SK-N-SH (cell line): Measurements from ENCODE around the gene TXNRD1. TPM values are rescaled to one million over a fixed set of nuclear protein-coding genes. Genes with fewer than 3 reads are reported as not detected.

ENCODE experiments used
- CTCF ChIA-PET: fragments of 300-600, 350-600 bp; formaldehyde crosslinking; extraction: SDS; loops from one replicate; lab custom pipeline; 2021; lab: Yijun Ruan, JAX
- POLR2A ChIA-PET: fragments of 350-600 bp; sonication (Branson Sonifier 250); formaldehyde crosslinking; extraction: SDS; loops from one replicate; lab custom pipeline; 2020; ENCODE audit warnings: antibody characterized with exemption, inconsistent platforms; lab: Yijun Ruan, JAX
- DNase-seq: peaks from one replicate; pipeline ENCODE4 v3.0.0; 2012
- H2AFZ ChIP-seq: fragments of 200-600 bp; sonication (generic); 2 replicates; pipeline ENCODE4 v1.8.1; 2016; ENCODE audit warnings: antibody characterized with exemption, mild to moderate bottlenecking, low read depth
- H3F3A ChIP-seq: fragments of 200-600 bp; sonication (generic); replicated peaks from 2 replicates; pipeline ENCODE3; 2016; ENCODE audit warnings: antibody characterized with exemption, mild to moderate bottlenecking; ENCODE audit not compliant: insufficient read depth
- H3K27ac ChIP-seq, 2 experiments: fragments of 200-500 bp in 1 of 2; fragments of 200-600 bp in 1 of 2; sonication (Bioruptor generic) in 1 of 2; sonication (generic), shearing (Covaris generic) in 1 of 2; 2 replicates each; pipeline versions ENCODE4 v1.5.1 to v1.6.1; 2014 to 2016; ENCODE audit warnings: low read depth in 2 of 2, inconsistent platforms in 1 of 2, low read length in 1 of 2, mild to moderate bottlenecking in 1 of 2, mixed read lengths in 1 of 2
- H3K27me3 ChIP-seq: fragments of 200-600 bp; sonication (generic), shearing (Covaris generic); 2 replicates; pipeline ENCODE4 v1.6.1; 2016; ENCODE audit warnings: mixed run types; ENCODE audit not compliant: insufficient read depth
- H3K36me3 ChIP-seq, 2 experiments: fragments of 200-500 bp in 1 of 2; fragments of 200-600 bp in 1 of 2; sonication (Bioruptor generic) in 1 of 2; sonication (generic) in 1 of 2; replicated peaks in 1 of 2; 2 replicates each; pipeline versions ENCODE3 to v1.5.1; 2014 to 2016; ENCODE audit warnings: low read length in 1 of 2, mild to moderate bottlenecking in 1 of 2; ENCODE audit not compliant: insufficient read depth in 2 of 2, control insufficient read depth in 1 of 2
- H3K4me1 ChIP-seq, 2 experiments: fragments of 200-500 bp in 1 of 2; fragments of 200-600 bp in 1 of 2; sonication (Bioruptor generic) in 1 of 2; sonication (generic), shearing (Covaris generic) in 1 of 2; 2 replicates each; pipeline versions ENCODE4 v1.5.1 to v1.6.1; 2014 to 2016; ENCODE audit warnings: low read depth in 1 of 2, low read length in 1 of 2, mixed run types in 1 of 2; ENCODE audit not compliant: insufficient read depth in 2 of 2, control insufficient read depth in 1 of 2
- H3K4me2 ChIP-seq: fragments of 200-600 bp; sonication (generic), shearing (Covaris generic); 2 replicates; pipeline ENCODE4 v1.6.1; 2017; ENCODE audit warnings: mixed run types
- H3K4me3 ChIP-seq, 2 experiments: fragments of 200-500 bp in 1 of 2; fragments of 200-600 bp in 1 of 2; sonication (Bioruptor generic) in 1 of 2; sonication (generic), shearing (Covaris generic) in 1 of 2; 2 replicates each; pipeline versions ENCODE4 v1.5.1 to v1.8.1; 2014 to 2016; ENCODE audit warnings: low read depth in 2 of 2, inconsistent platforms in 1 of 2, low read length in 1 of 2, mild to moderate bottlenecking in 1 of 2, mixed read lengths in 1 of 2, moderate library complexity in 1 of 2
- H3K79me2 ChIP-seq: fragments of 200-600 bp; sonication (generic); 2 replicates; pipeline ENCODE4 v1.8.1; 2017; ENCODE audit warnings: mild to moderate bottlenecking; ENCODE audit not compliant: insufficient read depth
- H3K9ac ChIP-seq: fragments of 200-600 bp; sonication (generic); 2 replicates; pipeline ENCODE4 v1.6.1; 2017; ENCODE audit warnings: mixed run types
- H3K9me2 ChIP-seq: fragments of 200-600 bp; sonication (generic); 2 replicates; pipeline ENCODE4 v1.6.1; 2017; ENCODE audit warnings: mixed run types
- H3K9me3 ChIP-seq: fragments of 200-600 bp; sonication (generic); 2 replicates; pipeline ENCODE4 v1.6.1; 2017; ENCODE audit warnings: mixed run types, mild to moderate bottlenecking, moderate library complexity
- H4K20me1 ChIP-seq: fragments of 200-600 bp; sonication (generic); 2 replicates; pipeline ENCODE4 v1.6.1; 2017; ENCODE audit warnings: mild to moderate bottlenecking, mixed run types; ENCODE audit not compliant: insufficient read depth
- CHD2 ChIP-seq: fragments of 150-350 bp; IDR thresholded peaks from 2 replicates; pipeline ENCODE4 v1.6.1; 2018; ENCODE audit warnings: low read length; ENCODE audit not compliant: partially characterized antibody
- EP300 ChIP-seq, 2 experiments: IDR thresholded peaks; 2 replicates each; pipeline versions ENCODE4 v1.4.0 to v1.6.1; 2012; ENCODE audit warnings: borderline replicate concordance in 1 of 2, low read depth in 1 of 2, low read length in 1 of 2
- EZH2phosphoT487 ChIP-seq: fragments of 200-600 bp; sonication (generic); IDR thresholded peaks from 2 replicates; pipeline ENCODE4 v1.6.1; 2017; ENCODE audit warnings: low read depth, mixed run types, mild to moderate bottlenecking, antibody characterized with exemption, moderate library complexity, borderline replicate concordance
- FOSL2 ChIP-seq: IDR thresholded peaks from 2 replicates; pipeline ENCODE4 v1.4.0; 2012; ENCODE audit warnings: low read depth, mild to moderate bottlenecking, moderate library complexity, borderline replicate concordance
- FOXJ3 ChIP-seq: sonication (generic); formaldehyde crosslinking; IDR thresholded peaks from 2 replicates; pipeline ENCODE4 v1.5.1; 2020; ENCODE audit warnings: mild to moderate bottlenecking, missing genetic modification reagents
- FOXM1 ChIP-seq: IDR thresholded peaks from 2 replicates; pipeline ENCODE4 v1.4.0; 2012; ENCODE audit warnings: low read depth, mild to moderate bottlenecking
- JUND ChIP-seq: IDR thresholded peaks from 2 replicates; pipeline ENCODE4 v1.4.0; 2012
- MAX ChIP-seq: IDR thresholded peaks from 2 replicates; pipeline ENCODE4 v1.4.0; 2012; ENCODE audit warnings: low read depth
- MEF2A ChIP-seq: IDR thresholded peaks from 2 replicates; pipeline ENCODE4 v1.4.0; 2012; ENCODE audit warnings: low read depth, borderline replicate concordance
- NFIC ChIP-seq: IDR thresholded peaks from 2 replicates; pipeline ENCODE4 v1.4.0; 2012; ENCODE audit warnings: borderline replicate concordance
- NRF1 ChIP-seq: IDR thresholded peaks from 2 replicates; pipeline ENCODE4 v1.6.1; 2012; ENCODE audit warnings: low read depth, mild to moderate bottlenecking, low read length
- PBX3 ChIP-seq: IDR thresholded peaks from 2 replicates; pipeline ENCODE4; 2012
- RAD21 ChIP-seq: IDR thresholded peaks from 2 replicates; pipeline ENCODE4 v1.6.1; 2012; ENCODE audit warnings: mild to moderate bottlenecking, low read length
- RFX5 ChIP-seq: IDR thresholded peaks from 2 replicates; pipeline ENCODE4 v1.6.1; 2012; ENCODE audit warnings: mild to moderate bottlenecking, improper control_type of control experiment, low read length
- RXRA ChIP-seq: IDR thresholded peaks from 2 replicates; pipeline ENCODE4 v1.4.0; 2012; ENCODE audit warnings: low read depth, mild to moderate bottlenecking, borderline replicate concordance
- SIN3A ChIP-seq: IDR thresholded peaks from 2 replicates; pipeline ENCODE4 v1.6.1; 2012; ENCODE audit warnings: low read depth, mild to moderate bottlenecking, low read length, moderate library complexity, borderline replicate concordance
- SMC3 ChIP-seq: IDR thresholded peaks from 2 replicates; pipeline ENCODE4 v1.6.1; 2012; ENCODE audit warnings: low read depth, low read length, improper control_type of control experiment
- TAF1 ChIP-seq: IDR thresholded peaks from 2 replicates; pipeline ENCODE4 v1.6.1; 2012; ENCODE audit warnings: low read depth, mild to moderate bottlenecking, low read length, moderate library complexity, borderline replicate concordance
- TCF12 ChIP-seq: IDR thresholded peaks from 2 replicates; pipeline ENCODE4 v1.4.0; 2012
- TEAD4 ChIP-seq: IDR thresholded peaks from 2 replicates; pipeline ENCODE4 v1.4.0; 2012; ENCODE audit warnings: mild to moderate bottlenecking, borderline replicate concordance; ENCODE audit not compliant: insufficient read depth
- WGBS: methylation state at CpG from one replicate; pipeline ENCODE4 v1.1.6; 2017; ENCODE audit warnings: low lambda C conversion rate; 5-methylcytosine and 5-hydroxymethylcytosine counted together
- polyA plus RNA-seq, 3 experiments: library from polyadenylated mRNA; depleted of rRNA; stranded (reverse); fragments of >200 nt; gene quantifications; 2 replicates each; pipeline ENCODE4 v1.2.3, GENCODE V29; 2012

TXNRD1 gene
- polyA plus RNA-seq, 1 of the 3 experiments (the other 2 are of a cell fraction): 143 TPM

GRCh38 chr12:104187446-104188155 is 28.0 kb upstream of the TXNRD1 start:
- 94% methylated on average over 18 of the region's 18 CpGs for WGBS
- CTCF ChIA-PET: no interaction called here
- DNase-seq: no peak

GRCh38 chr12:104188534-104188933 is 27.0 kb upstream of the TXNRD1 start:
- H3K9me3 ChIP-seq: no peaks in the 10 kb centered on the region
- H3K27ac ChIP-seq: no peak overlapping the region
- H3K4me3 ChIP-seq: no peak overlapping the region
- ChIA-PET CTCF (no interaction called here), POLR2A (no interaction called here)
- no peak overlapping the region for H2AFZ ChIP-seq
- H3F3A ChIP-seq: peaks cover 9% of the 10 kb centered on the region
- WGBS: 96% methylated on average over 3 of the region's 3 CpGs
- no peaks in the 10 kb centered on the region for H3K9me2 ChIP-seq
- no peaks in the 10 kb centered on the region for H3K27me3 ChIP-seq
- H3K9ac ChIP-seq: no peak overlapping the region
- no peaks in the 10 kb centered on the region for H3K4me1 ChIP-seq
- H3K79me2 ChIP-seq: no peaks in the 10 kb centered on the region
- H4K20me1 ChIP-seq: no peaks in the 10 kb centered on the region
- H3K4me2 ChIP-seq: no peak overlapping the region
- TF ChIP-seq CHD2: no peak
- no peak for TF ChIP-seq TAF1
- TF ChIP-seq MAX: no peak
- TF ChIP-seq MEF2A: no peak
- TF ChIP-seq EZH2phosphoT487: no peak
- no peak for DNase-seq
- no peaks in the 10 kb centered on the region for H3K36me3 ChIP-seq

More at GRCh38 chr12:104187446-104188155, 28.0 kb upstream of the TXNRD1 start:
- Histone ChIP-seq H3K79me2 (no peaks in the 10 kb centered on the region), H3K36me3 (no peaks in the 10 kb centered on the region), H3K4me2 (no peak overlapping the region), H2AFZ (no peak overlapping the region), H3K4me3 (no peak overlapping the region), H3K4me1 (no peaks in the 10 kb centered on the region), H3F3A (peaks cover 9% of the 10 kb centered on the region), H3K27me3 (no peaks in the 10 kb centered on the region), H3K9me3 (no peaks in the 10 kb centered on the region), H3K27ac (no peak overlapping the region), H4K20me1 (no peaks in the 10 kb centered on the region), H3K9me2 (no peaks in the 10 kb centered on the region), H3K9ac (no peak overlapping the region)
- POLR2A ChIA-PET: no interaction called here
- no peak for TF ChIP-seq JUND
- no peak for TF ChIP-seq RFX5
- no peak for TF ChIP-seq NRF1
- no peak for TF ChIP-seq TAF1
- TF ChIP-seq MEF2A: no peak
- TF ChIP-seq SMC3: no peak
- no peak for TF ChIP-seq FOXM1
- TF ChIP-seq RAD21: no peak

GRCh38 chr12:104189915-104190555 is 25.5 kb upstream of the TXNRD1 start:
- TF ChIP-seq FOXM1 (no peak), TCF12 (peak; percentile 72), TEAD4 (peak; percentile 49; the same call in 1 of the 2 replicates), RFX5 (no peak), PBX3 (peak; percentile 71), FOSL2 (peak; percentile 35; the same call in 1 of the 2 replicates), NFIC (peak; percentile 65), SIN3A (no peak), EP300 (IDR thresholded peaks at IDR 0.05; ENCODE audit: borderline replicate concordance in 1 of 2, low read depth in 1 of 2, low read length in 1 of 2) (peak in 1 of 2 experiments; percentile 66; a peak in 1 of 4 replicates), TAF1 (no peak), FOXJ3 (CRISPR knock-in tag) (no peak), MAX (no peak), RXRA (no peak), JUND (peak; percentile 56)
- H3K9ac ChIP-seq: no peak overlapping the region
- peaks cover 9% of the 10 kb centered on the region for H3F3A ChIP-seq
- DNase-seq: no peak
- no peaks in the 10 kb centered on the region for H3K36me3 ChIP-seq
- H4K20me1 ChIP-seq: no peaks in the 10 kb centered on the region
- 73% methylated on average over 2 of the region's 2 CpGs for WGBS
- H3K79me2 ChIP-seq: no peaks in the 10 kb centered on the region
- no peak overlapping the region for H3K4me3 ChIP-seq
- no peaks in the 10 kb centered on the region for H3K9me3 ChIP-seq
- H3K4me2 ChIP-seq: no peak overlapping the region
- H3K9me2 ChIP-seq: no peaks in the 10 kb centered on the region
- H3K27ac ChIP-seq: no peak overlapping the region
- H3K27me3 ChIP-seq: no peaks in the 10 kb centered on the region
- CTCF ChIA-PET: interaction anchor here (1.4 kb wide), 1 partner anchor 192 kb away, joined by 4 read pairs; no protein-coding TSS in a partner anchor
- POLR2A ChIA-PET: no interaction called here
- no peaks in the 10 kb centered on the region for H3K4me1 ChIP-seq
- H2AFZ ChIP-seq: no peak overlapping the region
